SK-N-SH (cell line): ENCODE data around the gene VRTN.

Experiments
- CHD2 ChIP-seq: fragments of 150-350 bp; IDR thresholded peaks from 2 replicates; pipeline ENCODE4 v1.6.1; 2018; ENCODE audit warnings: low read length; ENCODE audit not compliant: partially characterized antibody
- CTCF ChIP-seq: fragments of 200-600 bp; sonication (generic); IDR thresholded peaks from 2 replicates; pipeline ENCODE4 v1.6.1; 2017; ENCODE audit warnings: antibody characterized with exemption, mild to moderate bottlenecking, moderate library complexity
- EP300 ChIP-seq, 2 experiments: IDR thresholded peaks; 2 replicates each; pipeline versions ENCODE4 v1.4.0 to v1.6.1; 2012; ENCODE audit warnings: borderline replicate concordance in 1 of 2, low read depth in 1 of 2, low read length in 1 of 2
- EZH2phosphoT487 ChIP-seq: fragments of 200-600 bp; sonication (generic); IDR thresholded peaks from 2 replicates; pipeline ENCODE4 v1.6.1; 2017; ENCODE audit warnings: low read depth, mixed run types, mild to moderate bottlenecking, antibody characterized with exemption, moderate library complexity, borderline replicate concordance
- FOXJ3 ChIP-seq: sonication (generic); formaldehyde crosslinking; IDR thresholded peaks from 2 replicates; pipeline ENCODE4 v1.5.1; 2020; ENCODE audit warnings: mild to moderate bottlenecking, missing genetic modification reagents
- GABPA ChIP-seq: IDR thresholded peaks from 2 replicates; pipeline ENCODE4 v1.4.0; 2012; ENCODE audit warnings: low read depth, mild to moderate bottlenecking
- IRF3 ChIP-seq: fragments of 150-350 bp; IDR thresholded peaks from 2 replicates; pipeline ENCODE4 v1.6.1; 2016; ENCODE audit warnings: mild to moderate bottlenecking, low read depth, low read length
- JUND ChIP-seq: IDR thresholded peaks from 2 replicates; pipeline ENCODE4 v1.4.0; 2012
- MAX ChIP-seq: IDR thresholded peaks from 2 replicates; pipeline ENCODE4 v1.4.0; 2012; ENCODE audit warnings: low read depth
- POLR2AphosphoS5 ChIP-seq: IDR thresholded peaks from 2 replicates; pipeline ENCODE4 v1.6.1; 2012; ENCODE audit warnings: low read depth, low read length
- RAD21 ChIP-seq: IDR thresholded peaks from 2 replicates; pipeline ENCODE4 v1.6.1; 2012; ENCODE audit warnings: mild to moderate bottlenecking, low read length
- TAF1 ChIP-seq: IDR thresholded peaks from 2 replicates; pipeline ENCODE4 v1.6.1; 2012; ENCODE audit warnings: low read depth, mild to moderate bottlenecking, low read length, moderate library complexity, borderline replicate concordance
- USF2 ChIP-seq: fragments of 150-350 bp; IDR thresholded peaks from 2 replicates; pipeline ENCODE4 v1.6.1; 2017; ENCODE audit warnings: antibody characterized with exemption, low read length, low read depth, borderline replicate concordance
- ZBTB33 ChIP-seq: IDR thresholded peaks from 2 replicates; pipeline ENCODE4 v1.4.0; 2012; ENCODE audit warnings: low read depth, borderline replicate concordance

GRCh38 chr14:74380172-74380571 lies 31.9 kb downstream of the VRTN start:
- TF ChIP-seq GABPA (no peak), EZH2phosphoT487 (no peak), CTCF (no peak), RAD21 (no peak), ZBTB33 (no peak), IRF3 (no peak), TAF1 (no peak), JUND (no peak), FOXJ3 (CRISPR knock-in tag) (no peak), POLR2AphosphoS5 (no peak), CHD2 (no peak), EP300 (IDR thresholded peaks at IDR 0.05; ENCODE audit: borderline replicate concordance in 1 of 2, low read depth in 1 of 2, low read length in 1 of 2) (no peak), USF2 (no peak), MAX (no peak)
